ENCODE measurements around the gene ARSI. TPM values are rescaled to one million over a fixed set of nuclear protein-coding genes. Genes with fewer than 3 reads are reported as not detected.
A peak's percentile ranks its signal among the peaks of the same experiment; 100 is the strongest.

ARSI gene
- total RNA-seq, 2 experiments from 2014 or later, result not detected

DNA sequence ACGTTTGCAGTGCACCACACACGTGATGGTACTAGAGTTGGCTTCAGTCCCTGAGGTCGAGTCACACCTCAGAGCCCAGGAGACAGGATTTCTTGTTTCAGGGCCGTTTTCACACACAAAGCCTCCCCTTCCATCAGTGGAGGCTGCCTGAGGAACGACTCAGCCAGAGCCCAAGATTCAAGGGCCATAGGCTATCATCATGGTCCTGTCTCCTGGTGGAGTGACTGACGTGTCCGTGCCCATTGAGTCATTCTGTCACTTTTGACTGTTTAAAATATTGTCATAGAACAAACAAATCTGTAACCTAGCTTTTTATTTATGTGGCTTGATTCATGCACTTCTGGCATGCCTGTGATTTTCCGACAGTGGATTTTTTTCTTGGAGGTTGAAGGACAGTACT lies 41.5 kb downstream of the ARSI start:
- POLR2A ChIA-PET, result interaction anchor here (0.7 to 1.2 kb wide), 2 partner anchors 10 kb away, joined by 3 read pairs; no protein-coding TSS in a partner anchor
- CTCF ChIA-PET (ENCODE audit: unreplicated experiment), result no interaction called here
- no TSS peak for BruUV-seq (replicated peaks)
- Histone ChIP-seq H3K79me2 (ENCODE audit: insufficient read depth, low read depth, low read length) (no peaks in the 10 kb centered on the region), H3K27ac (ENCODE audit: low read depth, low read length, poor library complexity, severe bottlenecking) (no peak overlapping the region), H2AFZ (ENCODE audit: low read length) (no peak overlapping the region), H3K4me1 (ENCODE audit: insufficient read depth, low read length, poor library complexity, severe bottlenecking) (no peaks in the 10 kb centered on the region), H3K36me3 (ENCODE audit: insufficient read depth, low read length) (no peaks in the 10 kb centered on the region), H3K9me3 (ENCODE audit: low read length) (no peaks in the 10 kb centered on the region), H4K20me1 (ENCODE audit: insufficient read depth, low read length) (no peaks in the 10 kb centered on the region), H3K4me2 (ENCODE audit: low read length) (no peak overlapping the region), H3K9me2 (ENCODE audit: insufficient read depth, low read length) (no peaks in the 10 kb centered on the region), H3K4me3 (ENCODE audit: low read depth, low read length, poor library complexity, severe bottlenecking) (no peak overlapping the region)
- no peak for DNase-seq (ENCODE audit: low spot score)
- intact Hi-C loops (cut with micrococcal nuclease; ENCODE audit: unreplicated experiment), result no loop called here
- TF ChIP-seq, protein P1, sequence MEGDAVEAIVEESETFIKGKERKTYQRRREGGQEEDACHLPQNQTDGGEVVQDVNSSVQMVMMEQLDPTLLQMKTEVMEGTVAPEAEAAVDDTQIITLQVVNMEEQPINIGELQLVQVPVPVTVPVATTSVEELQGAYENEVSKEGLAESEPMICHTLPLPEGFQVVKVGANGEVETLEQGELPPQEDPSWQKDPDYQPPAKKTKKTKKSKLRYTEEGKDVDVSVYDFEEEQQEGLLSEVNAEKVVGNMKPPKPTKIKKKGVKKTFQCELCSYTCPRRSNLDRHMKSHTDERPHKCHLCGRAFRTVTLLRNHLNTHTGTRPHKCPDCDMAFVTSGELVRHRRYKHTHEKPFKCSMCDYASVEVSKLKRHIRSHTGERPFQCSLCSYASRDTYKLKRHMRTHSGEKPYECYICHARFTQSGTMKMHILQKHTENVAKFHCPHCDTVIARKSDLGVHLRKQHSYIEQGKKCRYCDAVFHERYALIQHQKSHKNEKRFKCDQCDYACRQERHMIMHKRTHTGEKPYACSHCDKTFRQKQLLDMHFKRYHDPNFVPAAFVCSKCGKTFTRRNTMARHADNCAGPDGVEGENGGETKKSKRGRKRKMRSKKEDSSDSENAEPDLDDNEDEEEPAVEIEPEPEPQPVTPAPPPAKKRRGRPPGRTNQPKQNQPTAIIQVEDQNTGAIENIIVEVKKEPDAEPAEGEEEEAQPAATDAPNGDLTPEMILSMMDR (conservative IDR thresholded peaks at IDR 0.05; ENCODE audit: low read length), result no peak
- no peak for TF ChIP-seq EZH2phosphoT487 (IDR thresholded peaks at IDR 0.05; ENCODE audit: borderline replicate concordance, low read depth, low read length)

DNA sequence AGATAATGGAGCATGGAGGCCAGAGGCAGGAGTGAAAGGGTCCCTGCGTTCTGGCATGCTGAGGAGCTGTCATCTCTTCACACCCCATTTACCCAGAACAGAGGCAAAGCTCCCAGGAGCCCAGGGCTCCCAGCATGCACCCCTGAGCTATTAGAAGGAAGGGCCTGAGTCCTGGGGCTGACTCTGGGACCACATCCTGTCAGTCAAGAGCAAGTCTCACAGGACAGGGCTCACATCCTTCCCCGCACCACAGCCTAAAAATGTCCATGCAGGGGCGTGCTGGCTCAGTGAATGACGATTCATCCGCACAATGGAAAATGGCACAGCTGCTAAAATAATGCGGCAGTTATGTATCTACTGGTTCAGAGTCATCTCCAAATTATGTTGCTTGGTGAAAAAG lies 44.6 kb downstream of the ARSI start:
- H2AFZ ChIP-seq (ENCODE audit: low read length), result no peak overlapping the region
- POLR2A ChIA-PET, result interaction anchor here (0.6 kb wide), 1 partner anchor 527 kb away, joined by 5 read pairs; no protein-coding TSS in a partner anchor
- TF ChIP-seq, protein P1 (conservative IDR thresholded peaks at IDR 0.05; ENCODE audit: low read length), result no peak
- TF ChIP-seq EZH2phosphoT487 (IDR thresholded peaks at IDR 0.05; ENCODE audit: borderline replicate concordance, low read depth, low read length), result no peak
- H3K4me3 ChIP-seq (ENCODE audit: low read depth, low read length, poor library complexity, severe bottlenecking), result no peak overlapping the region
- H3K9me2 ChIP-seq (ENCODE audit: insufficient read depth, low read length), result no peaks in the 10 kb centered on the region
- peak; percentile 16 for DNase-seq (ENCODE audit: low spot score)
- no peaks in the 10 kb centered on the region for H3K79me2 ChIP-seq (ENCODE audit: insufficient read depth, low read depth, low read length)
- BruUV-seq (replicated peaks), result no TSS peak
- no peaks in the 10 kb centered on the region for H3K36me3 ChIP-seq (ENCODE audit: insufficient read depth, low read length)
- intact Hi-C loops (cut with micrococcal nuclease; ENCODE audit: unreplicated experiment), result no loop called here
- no peaks in the 10 kb centered on the region for H3K4me1 ChIP-seq (ENCODE audit: insufficient read depth, low read length, poor library complexity, severe bottlenecking)
- no peak overlapping the region for H3K4me2 ChIP-seq (ENCODE audit: low read length)
- no peaks in the 10 kb centered on the region for H3K9me3 ChIP-seq (ENCODE audit: low read length)
- H4K20me1 ChIP-seq (ENCODE audit: insufficient read depth, low read length), result no peaks in the 10 kb centered on the region
- no peak overlapping the region for H3K27ac ChIP-seq (ENCODE audit: low read depth, low read length, poor library complexity, severe bottlenecking)
- CTCF ChIA-PET (ENCODE audit: unreplicated experiment), result no interaction called here

DNA sequence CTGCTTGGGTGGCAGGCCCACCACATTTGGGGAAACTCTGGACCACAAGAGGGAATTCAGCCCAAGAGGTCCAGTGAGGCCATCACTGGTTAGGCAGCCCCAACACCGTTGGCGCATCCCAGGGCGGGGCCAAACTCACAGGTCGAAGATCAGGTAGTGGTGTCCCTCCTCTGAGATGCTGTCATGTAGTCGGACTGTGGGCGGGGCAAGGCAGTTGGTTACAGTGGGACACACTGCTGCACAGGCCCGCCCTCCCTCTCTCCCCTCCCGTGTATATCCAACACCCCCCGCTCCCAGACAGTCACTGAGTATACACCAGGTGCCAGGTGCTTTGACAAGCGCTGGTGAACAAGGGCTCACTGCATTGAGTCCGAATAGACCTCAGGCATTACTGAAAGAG lies 45.3 kb downstream of the ARSI start:
- H2AFZ ChIP-seq (ENCODE audit: low read length), result no peak overlapping the region
- DNase-seq (ENCODE audit: low spot score), result no peak
- POLR2A ChIA-PET, result no interaction called here
- CTCF ChIA-PET (ENCODE audit: unreplicated experiment), result no interaction called here
- intact Hi-C loops (cut with micrococcal nuclease; ENCODE audit: unreplicated experiment), result no loop called here
- no peak overlapping the region for H3K27ac ChIP-seq (ENCODE audit: low read depth, low read length, poor library complexity, severe bottlenecking)
- no peaks in the 10 kb centered on the region for H3K36me3 ChIP-seq (ENCODE audit: insufficient read depth, low read length)
- no peaks in the 10 kb centered on the region for H3K9me2 ChIP-seq (ENCODE audit: insufficient read depth, low read length)
- H3K79me2 ChIP-seq (ENCODE audit: insufficient read depth, low read depth, low read length), result no peaks in the 10 kb centered on the region
- no peak overlapping the region for H3K4me2 ChIP-seq (ENCODE audit: low read length)
- no peaks in the 10 kb centered on the region for H3K4me1 ChIP-seq (ENCODE audit: insufficient read depth, low read length, poor library complexity, severe bottlenecking)
- H3K4me3 ChIP-seq (ENCODE audit: low read depth, low read length, poor library complexity, severe bottlenecking), result no peak overlapping the region
- H3K9me3 ChIP-seq (ENCODE audit: low read length), result no peaks in the 10 kb centered on the region
- TF ChIP-seq, protein P1 (conservative IDR thresholded peaks at IDR 0.05; ENCODE audit: low read length), result no peak
- TF ChIP-seq EZH2phosphoT487 (IDR thresholded peaks at IDR 0.05; ENCODE audit: borderline replicate concordance, low read depth, low read length), result no peak
- no TSS peak for BruUV-seq (replicated peaks)
- no peaks in the 10 kb centered on the region for H4K20me1 ChIP-seq (ENCODE audit: insufficient read depth, low read length)

Data from OCI-LY7 (cell line).